ENCODE data around the gene LYG1.

The LYG1 gene

DNA sequence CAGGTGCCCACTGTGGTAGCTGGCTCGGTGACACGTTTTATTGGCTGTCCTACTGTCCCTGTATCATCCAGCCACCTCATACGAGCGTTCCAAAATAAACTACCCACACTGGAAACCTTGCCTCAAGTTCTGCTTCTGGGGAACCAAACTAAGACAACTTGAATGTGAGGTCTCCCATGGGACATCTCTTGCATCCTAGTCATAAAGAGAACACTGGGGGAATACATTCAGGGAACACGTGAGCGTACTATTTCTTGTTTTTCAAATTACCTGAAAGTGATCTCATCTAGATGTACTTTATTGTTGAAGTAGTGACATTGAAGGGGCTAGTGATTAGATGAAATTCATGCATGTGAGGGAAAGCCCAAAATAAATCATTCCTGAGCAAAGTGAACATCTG is 60.6 kb downstream of the LYG1 start:
- no peak for DNase-seq (ENCODE audit: low read depth)

DNA sequence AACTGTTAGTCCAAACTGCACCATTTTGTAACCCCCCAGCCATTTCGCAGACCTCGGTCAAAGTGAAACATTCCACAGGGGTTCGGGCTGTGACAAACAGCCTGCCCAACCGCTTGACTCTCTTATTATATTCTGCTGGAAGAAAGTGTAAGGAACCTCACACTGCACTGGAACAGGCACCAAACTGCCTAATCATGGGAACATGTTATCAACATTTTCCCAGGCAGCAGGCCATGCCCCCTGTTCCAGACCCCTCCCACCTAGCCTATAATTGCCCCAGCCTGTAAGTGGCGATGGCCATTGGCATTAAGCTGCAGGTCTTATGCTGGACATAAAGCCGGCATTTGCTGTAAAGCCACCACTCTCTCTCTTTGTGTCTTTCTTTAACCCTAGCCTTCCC is 62.4 kb downstream of the LYG1 start:
- TF ChIP-seq, protein P1, sequence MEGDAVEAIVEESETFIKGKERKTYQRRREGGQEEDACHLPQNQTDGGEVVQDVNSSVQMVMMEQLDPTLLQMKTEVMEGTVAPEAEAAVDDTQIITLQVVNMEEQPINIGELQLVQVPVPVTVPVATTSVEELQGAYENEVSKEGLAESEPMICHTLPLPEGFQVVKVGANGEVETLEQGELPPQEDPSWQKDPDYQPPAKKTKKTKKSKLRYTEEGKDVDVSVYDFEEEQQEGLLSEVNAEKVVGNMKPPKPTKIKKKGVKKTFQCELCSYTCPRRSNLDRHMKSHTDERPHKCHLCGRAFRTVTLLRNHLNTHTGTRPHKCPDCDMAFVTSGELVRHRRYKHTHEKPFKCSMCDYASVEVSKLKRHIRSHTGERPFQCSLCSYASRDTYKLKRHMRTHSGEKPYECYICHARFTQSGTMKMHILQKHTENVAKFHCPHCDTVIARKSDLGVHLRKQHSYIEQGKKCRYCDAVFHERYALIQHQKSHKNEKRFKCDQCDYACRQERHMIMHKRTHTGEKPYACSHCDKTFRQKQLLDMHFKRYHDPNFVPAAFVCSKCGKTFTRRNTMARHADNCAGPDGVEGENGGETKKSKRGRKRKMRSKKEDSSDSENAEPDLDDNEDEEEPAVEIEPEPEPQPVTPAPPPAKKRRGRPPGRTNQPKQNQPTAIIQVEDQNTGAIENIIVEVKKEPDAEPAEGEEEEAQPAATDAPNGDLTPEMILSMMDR (IDR thresholded peaks at IDR 0.05; ENCODE audit: control insufficient read depth, extremely low read depth, insufficient read depth) = no peak
- H3K4me3 ChIP-seq (ENCODE audit: low read depth, low read length) = no peak overlapping the region
- DNase-seq (ENCODE audit: low read depth) = no peak

More for the DNA sequence above, 60.6 kb downstream of the LYG1 start:
- TF ChIP-seq, protein P1 (IDR thresholded peaks at IDR 0.05; ENCODE audit: control insufficient read depth, extremely low read depth, insufficient read depth) = no peak
- no peak overlapping the region for H3K4me3 ChIP-seq (ENCODE audit: low read depth, low read length)
